HEK293T (cell line): ENCODE measurements around the gene SCT.

Source experiments
- CTCF ChIA-PET: fragments of 350-600 bp; formaldehyde crosslinking; extraction: SDS; loops from one replicate; lab custom pipeline; 2021; ENCODE audit warnings: antibody characterized with exemption, inconsistent platforms; lab: Yijun Ruan, JAX
- POLR2A ChIA-PET: fragments of 350-600 bp; formaldehyde crosslinking; extraction: SDS; loops from one replicate; lab custom pipeline; 2020; ENCODE audit warnings: antibody characterized with exemption, inconsistent platforms; lab: Yijun Ruan, JAX
- DNase-seq: peaks from one replicate; pipeline ENCODE4 v3.0.0; 2012; ENCODE audit warnings: mixed read lengths; ENCODE audit errors: extremely low spot score
- ARNT ChIP-seq: fragments of 450-650 bp; IDR thresholded peaks from 2 replicates; pipeline ENCODE4 v1.6.1; 2017; ENCODE audit warnings: mild to moderate bottlenecking
- BHLHE40 ChIP-seq: fragments of 450-650 bp; IDR thresholded peaks from 2 replicates; pipeline ENCODE4 v1.6.1; 2016; ENCODE audit warnings: mild to moderate bottlenecking, moderate library complexity, borderline replicate concordance
- CTBP1 ChIP-seq: fragments of 450-650 bp; IDR thresholded peaks from 2 replicates; pipeline ENCODE4 v1.6.1; 2016; ENCODE audit warnings: borderline replicate concordance
- ELF4 ChIP-seq: fragments of 450-650 bp; IDR thresholded peaks from 2 replicates; pipeline ENCODE4 v1.6.1; 2017; ENCODE audit warnings: antibody characterized with exemption
- FOXA1 ChIP-seq: fragments of 450-650 bp; IDR thresholded peaks from 2 replicates; pipeline ENCODE4 v1.6.1; 2016; ENCODE audit warnings: mild to moderate bottlenecking
- FOXK2 ChIP-seq: fragments of 450-650 bp; IDR thresholded peaks from 2 replicates; pipeline ENCODE4 v1.6.1; 2016; ENCODE audit warnings: mild to moderate bottlenecking
- FOXM1 ChIP-seq: fragments of 450-650 bp; IDR thresholded peaks from 2 replicates; pipeline ENCODE4 v1.6.1; 2017; ENCODE audit warnings: mild to moderate bottlenecking, borderline replicate concordance
- HDGF ChIP-seq: fragments of 450-650 bp; IDR thresholded peaks from 2 replicates; pipeline ENCODE4 v1.6.1; 2017; ENCODE audit warnings: antibody characterized with exemption, borderline replicate concordance
- L3MBTL2 ChIP-seq: fragments of 450-650 bp; conservative IDR thresholded peaks from 2 replicates; pipeline ENCODE4 v1.6.1; 2016; ENCODE audit warnings: mild to moderate bottlenecking
- LEF1 ChIP-seq: fragments of 450-650 bp; IDR thresholded peaks from 2 replicates; pipeline ENCODE4 v1.6.1; 2017; ENCODE audit warnings: mild to moderate bottlenecking, borderline replicate concordance
- NFRKB ChIP-seq: fragments of 450-650 bp; IDR thresholded peaks from 2 replicates; pipeline ENCODE4 v1.6.1; 2016; ENCODE audit warnings: mild to moderate bottlenecking, moderate library complexity
- SP1 ChIP-seq: fragments of 450-650 bp; IDR thresholded peaks from 2 replicates; pipeline ENCODE4 v1.6.1; 2017
- SUZ12 ChIP-seq: fragments of 450-650 bp; IDR thresholded peaks from 2 replicates; pipeline ENCODE4 v1.6.1; 2016; ENCODE audit warnings: mild to moderate bottlenecking
- TARDBP ChIP-seq: fragments of 450-650 bp; IDR thresholded peaks from 2 replicates; pipeline ENCODE4 v1.6.1; 2016
- ZNF384 ChIP-seq: fragments of 450-650 bp; IDR thresholded peaks from 2 replicates; pipeline ENCODE4 v1.6.1; 2016
- TF ChIP-seq, protein P1 (sequence below): fragments of 450-650 bp; IDR thresholded peaks from 2 replicates; pipeline ENCODE4 v1.6.1; 2016

Gene SCT

DNA sequence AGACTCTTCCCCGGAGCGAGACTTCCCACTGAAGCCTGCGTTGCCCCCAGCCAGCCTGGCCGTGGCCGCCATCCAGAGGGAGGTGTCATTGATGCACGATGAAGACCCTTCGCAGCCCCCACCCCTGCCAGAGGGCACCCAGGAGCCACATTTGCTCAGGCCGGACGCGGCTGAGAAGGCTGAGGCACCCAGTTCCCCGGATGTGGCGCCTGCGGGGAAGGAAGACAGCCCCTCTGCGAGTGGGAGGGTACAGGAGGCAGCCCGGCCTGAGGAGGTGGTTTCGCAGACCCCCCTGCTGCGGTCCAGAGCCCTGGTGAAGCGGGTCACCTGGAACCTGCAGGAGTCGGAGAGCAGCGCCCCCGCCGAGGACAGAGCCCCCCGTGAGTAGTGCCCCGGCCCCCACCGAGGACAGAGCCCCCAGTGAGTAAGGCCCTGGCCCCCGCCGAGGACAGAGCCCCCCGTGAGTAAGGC lies 17.6 kb downstream of the SCT start:
- POLR2A ChIA-PET: no interaction called here
- CTCF ChIA-PET: no interaction called here
- TF ChIP-seq SUZ12 (no peak), NFRKB (no peak), ELF4 (no peak)
- no peak for DNase-seq

DNA sequence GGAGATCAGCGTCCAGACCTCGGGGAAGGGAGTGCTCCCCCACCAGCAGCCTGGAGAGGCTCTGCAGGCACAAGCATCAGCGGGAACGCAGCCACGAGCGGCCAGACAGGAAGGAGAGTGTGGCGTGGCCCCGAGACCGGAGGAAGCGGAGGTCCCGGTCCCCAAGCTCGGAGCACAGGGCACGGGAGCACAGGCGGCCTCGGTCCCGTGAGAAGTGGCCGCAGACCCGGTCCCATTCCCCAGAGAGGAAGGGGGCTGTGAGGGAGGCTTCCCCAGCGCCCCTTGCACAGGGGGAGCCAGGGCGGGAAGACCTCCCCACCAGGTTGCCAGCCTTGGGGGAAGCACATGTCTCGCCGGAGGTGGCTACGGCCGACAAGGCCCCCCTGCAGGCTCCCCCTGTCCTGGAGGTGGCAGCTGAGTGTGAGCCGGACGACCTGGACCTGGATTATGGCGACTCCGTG lies 18.2 kb downstream of the SCT start:
- CTCF ChIA-PET: no interaction called here
- POLR2A ChIA-PET: no interaction called here
- DNase-seq: no peak
- no peak for TF ChIP-seq SP1
- no peak for TF ChIP-seq FOXM1
- TF ChIP-seq NFRKB: no peak
- TF ChIP-seq ELF4: no peak
- TF ChIP-seq, protein P1, sequence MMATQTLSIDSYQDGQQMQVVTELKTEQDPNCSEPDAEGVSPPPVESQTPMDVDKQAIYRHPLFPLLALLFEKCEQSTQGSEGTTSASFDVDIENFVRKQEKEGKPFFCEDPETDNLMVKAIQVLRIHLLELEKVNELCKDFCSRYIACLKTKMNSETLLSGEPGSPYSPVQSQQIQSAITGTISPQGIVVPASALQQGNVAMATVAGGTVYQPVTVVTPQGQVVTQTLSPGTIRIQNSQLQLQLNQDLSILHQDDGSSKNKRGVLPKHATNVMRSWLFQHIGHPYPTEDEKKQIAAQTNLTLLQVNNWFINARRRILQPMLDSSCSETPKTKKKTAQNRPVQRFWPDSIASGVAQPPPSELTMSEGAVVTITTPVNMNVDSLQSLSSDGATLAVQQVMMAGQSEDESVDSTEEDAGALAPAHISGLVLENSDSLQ: no peak
- no peak for TF ChIP-seq FOXA1
- TF ChIP-seq TARDBP: no peak
- no peak for TF ChIP-seq CTBP1
- no peak for TF ChIP-seq LEF1
- TF ChIP-seq L3MBTL2: no peak
- TF ChIP-seq ARNT: no peak
- no peak for TF ChIP-seq HDGF
- no peak for TF ChIP-seq BHLHE40
- no peak for TF ChIP-seq SUZ12
- no peak for TF ChIP-seq FOXK2
- TF ChIP-seq ZNF384: no peak

DNA sequence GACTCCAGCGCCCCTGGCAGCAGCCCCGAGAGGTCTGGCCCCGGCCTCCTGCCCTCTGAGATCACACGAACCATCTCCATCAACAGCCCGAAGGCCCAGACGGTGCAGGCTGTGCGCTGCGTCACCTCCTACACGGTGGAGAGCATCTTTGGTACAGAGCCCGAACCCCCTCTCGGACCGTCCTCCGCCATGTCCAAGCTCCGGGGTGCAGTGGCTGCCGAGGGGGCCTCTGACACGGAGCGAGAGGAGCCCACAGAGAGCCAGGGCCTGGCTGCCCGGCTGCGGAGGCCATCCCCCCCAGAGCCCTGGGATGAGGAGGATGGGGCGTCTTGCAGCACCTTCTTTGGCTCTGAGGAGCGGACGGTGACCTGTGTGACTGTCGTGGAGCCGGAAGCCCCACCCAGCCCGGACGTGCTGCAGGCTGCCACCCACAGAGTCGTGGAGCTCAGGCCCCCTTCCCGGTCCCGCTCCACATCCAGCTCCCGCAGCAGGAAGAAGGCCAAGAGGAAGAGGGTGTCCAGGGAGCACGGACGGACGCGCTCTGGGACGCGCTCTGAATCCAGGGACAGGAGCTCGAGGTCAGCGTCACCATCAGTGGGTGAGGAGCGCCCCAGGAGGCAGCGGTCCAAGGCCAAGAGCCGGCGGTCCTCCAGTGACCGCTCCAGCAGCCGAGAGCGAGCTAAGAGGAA lies 18.9 kb downstream of the SCT start:
- ChIA-PET POLR2A (no interaction called here), CTCF (no interaction called here)
- DNase-seq: no peak
- no peak for TF ChIP-seq ZNF384
- no peak for TF ChIP-seq SUZ12
- TF ChIP-seq, protein P1: no peak
- no peak for TF ChIP-seq HDGF
- no peak for TF ChIP-seq ARNT
- no peak for TF ChIP-seq L3MBTL2
- no peak for TF ChIP-seq LEF1
- no peak for TF ChIP-seq FOXK2
- TF ChIP-seq BHLHE40: no peak

DNA sequence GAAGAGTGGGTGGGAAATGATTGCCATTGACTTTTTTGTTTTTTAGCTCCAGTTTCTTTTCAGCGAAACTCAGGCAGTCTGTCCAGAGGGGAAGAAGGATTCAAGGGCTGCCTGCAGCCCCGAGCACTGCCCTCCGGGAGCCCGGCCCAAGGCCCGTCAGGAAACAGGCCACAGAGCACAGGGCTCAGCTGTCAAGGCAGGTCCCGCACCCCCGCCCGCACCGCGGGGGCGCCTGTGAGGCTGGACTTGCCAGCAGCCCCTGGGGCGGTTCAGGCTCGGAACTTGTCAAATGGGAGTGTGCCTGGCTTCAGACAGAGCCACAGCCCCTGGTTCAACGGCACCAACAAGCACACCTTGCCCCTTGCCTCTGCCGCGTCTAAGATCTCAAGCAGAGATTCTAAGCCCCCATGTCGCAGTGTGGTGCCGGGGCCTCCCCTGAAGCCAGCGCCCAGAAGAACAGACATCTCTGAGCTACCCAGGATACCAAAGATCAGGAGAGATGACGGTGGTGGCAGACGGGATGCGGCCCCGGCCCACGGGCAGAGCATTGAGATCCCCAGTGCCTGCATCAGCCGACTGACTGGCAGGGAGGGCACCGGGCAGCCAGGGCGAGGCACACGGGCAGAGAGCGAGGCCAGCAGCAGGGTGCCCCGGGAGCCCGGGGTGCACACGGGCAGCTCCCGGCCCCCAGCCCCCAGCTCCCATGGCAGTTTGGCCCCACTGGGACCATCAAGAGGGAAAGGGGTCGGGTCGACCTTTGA lies 19.8 kb downstream of the SCT start:
- ChIA-PET CTCF (no interaction called here), POLR2A (no interaction called here)
- DNase-seq: no peak
- TF ChIP-seq SUZ12 (no peak), FOXA1 (no peak), HDGF (no peak), SP1 (no peak), ELF4 (no peak)

DNA sequence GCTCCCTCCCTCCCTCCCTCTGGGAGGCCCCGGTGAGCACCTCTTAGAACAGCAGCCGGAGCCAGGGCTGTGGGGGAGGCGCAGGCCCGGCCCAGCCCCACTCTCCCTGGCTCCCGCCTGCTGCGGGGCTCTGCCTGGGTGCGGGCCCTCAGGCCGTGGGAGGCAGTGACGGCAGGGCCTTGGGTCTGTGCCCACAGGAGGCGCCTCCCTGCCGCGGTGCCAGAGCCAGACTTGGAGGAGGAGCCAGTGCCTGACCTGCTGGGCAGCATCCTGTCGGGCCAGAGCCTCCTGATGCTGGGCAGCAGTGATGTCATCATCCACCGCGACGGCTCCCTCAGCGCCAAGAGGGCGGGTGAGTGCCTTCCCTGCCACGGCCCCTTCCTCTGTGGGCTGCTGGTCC lies 20.7 kb downstream of the SCT start:
- ChIA-PET CTCF (no interaction called here), POLR2A (no interaction called here)
- DNase-seq: no peak
- TF ChIP-seq LEF1: no peak
- TF ChIP-seq, protein P1: no peak
- TF ChIP-seq L3MBTL2: no peak
- no peak for TF ChIP-seq FOXM1
- TF ChIP-seq SUZ12: no peak
- TF ChIP-seq HDGF: no peak
- TF ChIP-seq FOXK2: no peak
- no peak for TF ChIP-seq SP1
- no peak for TF ChIP-seq ZNF384
- TF ChIP-seq ARNT: no peak
- TF ChIP-seq CTBP1: no peak
- no peak for TF ChIP-seq NFRKB
- TF ChIP-seq BHLHE40: no peak
- no peak for TF ChIP-seq ELF4

DNA sequence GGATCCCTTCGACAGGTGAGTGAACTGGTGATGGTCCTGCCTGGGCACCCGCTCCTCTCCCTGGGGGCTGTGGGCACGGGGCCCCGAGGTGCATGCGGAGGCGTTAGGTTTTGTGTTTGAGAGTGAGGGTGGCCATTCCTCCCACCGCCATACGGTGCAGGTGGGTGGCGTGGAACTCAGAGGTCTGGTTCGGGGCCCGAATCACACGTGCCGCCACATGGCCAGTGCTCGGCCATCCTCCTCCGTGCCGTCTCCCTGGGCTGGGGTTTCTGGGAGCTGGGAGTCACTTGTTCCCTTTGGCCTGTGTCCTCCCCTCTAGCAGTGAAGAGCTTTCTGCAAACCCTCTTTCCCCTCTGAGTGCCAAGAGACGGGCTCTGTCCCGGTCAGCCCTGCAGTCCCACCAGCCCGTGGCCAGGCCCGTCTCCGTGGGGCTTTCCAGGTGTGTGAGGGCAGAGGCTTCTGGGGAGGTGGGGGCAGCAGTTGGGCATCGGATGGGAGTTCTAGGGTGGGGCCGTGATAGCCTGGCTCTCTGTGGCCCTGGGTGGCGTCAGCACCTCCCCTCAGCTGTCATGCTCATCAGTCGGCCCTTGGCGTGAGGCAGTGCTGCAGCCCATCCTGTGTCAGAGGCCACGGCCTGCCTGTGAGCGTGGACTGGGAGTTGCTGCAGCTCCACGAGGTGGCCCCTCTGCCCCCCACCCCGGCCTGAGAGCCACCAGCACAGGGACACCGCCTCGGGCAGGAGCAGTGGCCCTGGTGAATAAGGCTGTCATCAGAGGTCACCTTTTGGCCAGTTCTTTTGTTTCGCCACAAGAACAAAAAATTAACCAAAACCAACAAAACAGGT lies 21.5 kb downstream of the SCT start:
- ChIA-PET POLR2A (no interaction called here), CTCF (interaction anchor here (0.6 kb wide), 1 partner anchor 355 kb away, joined by 3 read pairs; no protein-coding TSS in a partner anchor)
- DNase-seq: no peak
- TF ChIP-seq FOXA1 (no peak), FOXM1 (no peak), SUZ12 (no peak), SP1 (no peak)
